Hepatocyte (in vitro differentiated cells): ENCODE data around the gene CXCR6. TPM values are rescaled to one million over a fixed set of nuclear protein-coding genes. Genes with fewer than 3 reads are reported as not detected.

Experiments used
- DNase-seq: peaks from one replicate; pipeline ENCODE4 v3.0.0-alpha.2; 2016; ENCODE audit warnings: low spot score
- H2AFZ ChIP-seq: fragments of 200-600 bp; sonication (generic); 2 replicates; pipeline ENCODE4 v1.6.0; 2016; ENCODE audit warnings: antibody characterized with exemption, mild to moderate bottlenecking
- H3K27ac ChIP-seq: fragments of 200-600 bp; sonication (generic); 2 replicates; pipeline ENCODE4 v1.5.1; 2016; ENCODE audit warnings: mild to moderate bottlenecking
- H3K27me3 ChIP-seq: fragments of 200-600 bp; sonication (generic); 2 replicates; pipeline ENCODE4 v1.6.1; 2016
- H3K36me3 ChIP-seq: fragments of 200-600 bp; sonication (generic); replicated peaks from 2 replicates; pipeline ENCODE4 v1.5.1; 2016; ENCODE audit warnings: low read depth; ENCODE audit not compliant: insufficient read depth
- H3K4me1 ChIP-seq: fragments of 200-600 bp; sonication (generic); 2 replicates; pipeline ENCODE4 v1.5.1; 2016; ENCODE audit warnings: mild to moderate bottlenecking, moderate library complexity; ENCODE audit not compliant: insufficient read depth
- H3K4me2 ChIP-seq: fragments of 200-600 bp; sonication (generic); 2 replicates; pipeline ENCODE4 v1.6.0; 2016
- H3K4me3 ChIP-seq: fragments of 200-600 bp; sonication (generic); 2 replicates; pipeline ENCODE4 v1.5.1; 2016; ENCODE audit warnings: mild to moderate bottlenecking
- H3K79me2 ChIP-seq: fragments of 200-600 bp; sonication (generic); 2 replicates; pipeline ENCODE4 v1.6.0; 2017; ENCODE audit warnings: mild to moderate bottlenecking
- H3K9me2 ChIP-seq: fragments of 200-600 bp; sonication (generic); replicated peaks from 2 replicates; pipeline ENCODE4 v1.6.0; 2017; ENCODE audit warnings: mild to moderate bottlenecking; ENCODE audit not compliant: insufficient read depth
- H3K9me3 ChIP-seq: fragments of 200-600 bp; sonication (generic); 2 replicates; pipeline ENCODE4 v1.5.1; 2016; ENCODE audit warnings: low read depth, mild to moderate bottlenecking
- H4K20me1 ChIP-seq: fragments of 200-600 bp; sonication (generic); 2 replicates; pipeline ENCODE4 v1.6.0; 2016; ENCODE audit warnings: mild to moderate bottlenecking; ENCODE audit not compliant: insufficient read depth, poor library complexity, severe bottlenecking
- CTCF ChIP-seq: fragments of 200-600 bp; sonication (generic); IDR thresholded peaks from 2 replicates; pipeline ENCODE4 v1.5.1; 2016; ENCODE audit warnings: antibody characterized with exemption, mild to moderate bottlenecking; ENCODE audit not compliant: poor library complexity
- EZH2 ChIP-seq: fragments of 200-600 bp; sonication (generic); IDR thresholded peaks from 2 replicates; pipeline ENCODE4 v1.6.1; 2016; ENCODE audit warnings: antibody characterized with exemption, mild to moderate bottlenecking, borderline replicate concordance
- EZH2phosphoT487 ChIP-seq: fragments of 200-600 bp; sonication (generic); IDR thresholded peaks from one replicate; pipeline ENCODE4 v1.6.1; 2018; ENCODE audit warnings: antibody characterized with exemption, mild to moderate bottlenecking, low read depth, moderate library complexity; ENCODE audit not compliant: unreplicated experiment, severe bottlenecking
- WGBS: methylation state at CpG from one replicate; pipeline ENCODE4 v1.1.6; 2016; ENCODE audit warnings: low lambda C conversion rate; ENCODE audit errors: missing lambda C conversion rate; 5-methylcytosine and 5-hydroxymethylcytosine counted together
- polyA plus RNA-seq: library from polyadenylated mRNA; unstranded; fragments of >200 nt; fragmentation: Nextera tagmentation; extraction: Ambion mirVana; gene quantifications from 2 replicates; pipeline ENCODE4 v1.2.1, GENCODE V29; 2016
- total RNA-seq: library from RNA; depleted of rRNA; stranded (reverse); fragments of >200 nt; gene quantifications from 2 replicates; pipeline ENCODE4 v1.2.3, GENCODE V29; 2014

CXCR6 gene
- total and polyA plus RNA-seq, 2 experiments from 2014 or later: 0.33 TPM; not detected in 1

GRCh38 chr3:45972534-45973402 lies 29.5 kb downstream of the CXCR6 start:
- Histone ChIP-seq H3K27ac (peak overlapping the region; percentile 65), H3K36me3 (no peaks in the 10 kb centered on the region), H3K27me3 (no peaks in the 10 kb centered on the region), H3K4me1 (peaks cover under 1% of the 10 kb centered on the region), H3K4me2 (no peak overlapping the region), H2AFZ (no peak overlapping the region), H3K9me2 (no peaks in the 10 kb centered on the region), H3K4me3 (no peak overlapping the region), H4K20me1 (no peaks in the 10 kb centered on the region), H3K9me3 (no peaks in the 10 kb centered on the region), H3K79me2 (no peaks in the 10 kb centered on the region)
- 77% methylated on average over 6 of the region's 6 CpGs for WGBS
- TF ChIP-seq EZH2: no peak
- peak; percentile 59 for DNase-seq

GRCh38 chr3:45974686-45975085 lies 31.4 kb downstream of the CXCR6 start:
- H3K4me3 ChIP-seq: no peak overlapping the region
- H3K9me2 ChIP-seq: no peaks in the 10 kb centered on the region
- no peaks in the 10 kb centered on the region for H4K20me1 ChIP-seq
- H3K9me3 ChIP-seq: no peaks in the 10 kb centered on the region
- H3K4me1 ChIP-seq: peaks cover 3% of the 10 kb centered on the region
- no peak overlapping the region for H3K4me2 ChIP-seq
- no peak overlapping the region for H3K27ac ChIP-seq
- no peaks in the 10 kb centered on the region for H3K36me3 ChIP-seq
- no peaks in the 10 kb centered on the region for H3K27me3 ChIP-seq
- no peaks in the 10 kb centered on the region for H3K79me2 ChIP-seq
- no peak overlapping the region for H2AFZ ChIP-seq
- WGBS: 85% methylated on average over 4 of the region's 4 CpGs
- TF ChIP-seq EZH2phosphoT487 (no peak), EZH2 (no peak), CTCF (no peak)
- DNase-seq: no peak

GRCh38 chr3:45975686-45976085 lies 32.4 kb downstream of the CXCR6 start:
- H4K20me1 ChIP-seq: no peaks in the 10 kb centered on the region
- no peak overlapping the region for H3K27ac ChIP-seq
- TF ChIP-seq EZH2: no peak
- H3K9me2 ChIP-seq: no peaks in the 10 kb centered on the region
- DNase-seq: no peak
- H3K27me3 ChIP-seq: no peaks in the 10 kb centered on the region
- no peak overlapping the region for H3K4me3 ChIP-seq
- no peaks in the 10 kb centered on the region for H3K79me2 ChIP-seq
- peaks cover 6% of the 10 kb centered on the region for H3K36me3 ChIP-seq
- 93% methylated on average over 5 of the region's 5 CpGs for WGBS
- H3K9me3 ChIP-seq: no peaks in the 10 kb centered on the region
- H2AFZ ChIP-seq: no peak overlapping the region
- peaks cover 3% of the 10 kb centered on the region for H3K4me1 ChIP-seq
- no peak overlapping the region for H3K4me2 ChIP-seq

GRCh38 chr3:45976191-45977091 lies 33.2 kb downstream of the CXCR6 start:
- peaks cover 6% of the 10 kb centered on the region for H3K36me3 ChIP-seq
- no peak overlapping the region for H2AFZ ChIP-seq
- DNase-seq: no peak
- H3K27me3 ChIP-seq: no peaks in the 10 kb centered on the region
- H3K9me3 ChIP-seq: no peaks in the 10 kb centered on the region
- H3K79me2 ChIP-seq: no peaks in the 10 kb centered on the region
- H3K4me2 ChIP-seq: no peak overlapping the region
- H3K27ac ChIP-seq: no peak overlapping the region
- peaks cover 3% of the 10 kb centered on the region for H3K4me1 ChIP-seq
- no peaks in the 10 kb centered on the region for H3K9me2 ChIP-seq
- WGBS: 88% methylated on average over 6 of the region's 6 CpGs
- no peaks in the 10 kb centered on the region for H4K20me1 ChIP-seq
- no peak for TF ChIP-seq EZH2
- TF ChIP-seq EZH2phosphoT487: no peak
- no peak for TF ChIP-seq CTCF
- H3K4me3 ChIP-seq: no peak overlapping the region
